Natural killer cell treated with Interleukin-12 subunit alpha and Interleukin-12 subunit beta and Interleukin-15 and Interleukin-18, amount 100 ng/mL, for 72 hours (primary cell): ENCODE data around the gene FIBP. TPM values are rescaled to one million over a fixed set of nuclear protein-coding genes. Genes with fewer than 3 reads are reported as not detected.

Experiments used
- total RNA-seq, 2 donors: library from RNA; stranded (reverse); gene quantifications; one replicate each; pipeline ENCODE4 v1.2.3, GENCODE V29; 2022

The FIBP gene
- total RNA-seq, 2 donors from 2014 or later = 76.6 to 157 TPM

Other genes starting within 250 kb of the FIBP start
- 10 to 100 TPM; 85.2 to 96.4 TPM for gene RELA, start 225.6 kb downstream of the FIBP start, total RNA-seq
- gene KAT5, start 176.2 kb downstream of the FIBP start, total RNA-seq = 10 to 100 TPM; 77.5 to 82.9 TPM
- gene RNASEH2C, start 167.7 kb downstream of the FIBP start, total RNA-seq = 100 to 1,000 TPM in 1 of 2 donors, 10 to 100 TPM in 1; 87.3 to 138 TPM
- 10 to 100 TPM; 15.8 to 25.4 TPM for gene AP5B1, start 107.5 kb downstream of the FIBP start, total RNA-seq
- not detected for gene OVOL1, start 101.4 kb downstream of the FIBP start, total RNA-seq
- 1 to 10 TPM in 1 of 2 donors, under 1 TPM in 1; 0.52 to 1.0 TPM for gene SNX32, start 54.5 kb downstream of the FIBP start, total RNA-seq
- 1,000 to 10,000 TPM; 1,401 to 1,644 TPM for gene CFL1, start 30.3 kb downstream of the FIBP start, total RNA-seq
- gene MUS81, start 28.0 kb downstream of the FIBP start, total RNA-seq = 100 to 1,000 TPM in 1 of 2 donors, 10 to 100 TPM in 1; 85.7 to 109 TPM
- 10 to 100 TPM in 1 of 2 donors, 1 to 10 TPM in 1; 7.5 to 10.6 TPM for gene EFEMP2, start 15.7 kb downstream of the FIBP start, total RNA-seq
- gene CTSW, start 8.6 kb downstream of the FIBP start, total RNA-seq = 100 to 1,000 TPM; 124 to 886 TPM
- gene CCDC85B, start 2.2 kb upstream of the FIBP start, total RNA-seq = 10 to 100 TPM; 44.6 to 89.8 TPM
- gene FOSL1, start 11.9 kb upstream of the FIBP start, total RNA-seq = 10 to 100 TPM in 1 of 2 donors, 1 to 10 TPM in 1; 7.9 to 18.1 TPM
- 10 to 100 TPM; 15.4 to 24.7 TPM for gene C11orf68, start 30.6 kb upstream of the FIBP start, total RNA-seq
- gene DRAP1, start 31.0 kb upstream of the FIBP start, total RNA-seq = 10 to 100 TPM; 88.5 to 95.6 TPM
- not detected for gene TSGA10IP, start 57.0 kb upstream of the FIBP start, total RNA-seq
- gene SART1, start 73.3 kb upstream of the FIBP start, total RNA-seq = 100 to 1,000 TPM in 1 of 2 donors, 10 to 100 TPM in 1; 72.9 to 107 TPM
- 10 to 100 TPM; 69.6 to 82.1 TPM for gene EIF1AD, start 113.7 kb upstream of the FIBP start, total RNA-seq
- 100 to 1,000 TPM; 190 to 376 TPM for gene BANF1, start 114.0 kb upstream of the FIBP start, total RNA-seq
- gene CST6, start 123.5 kb upstream of the FIBP start, total RNA-seq = under 1 TPM in 1 of 2 donors, not detected in 1; 0.52 TPM
- gene CATSPER1, start 138.0 kb upstream of the FIBP start, total RNA-seq = 1 to 10 TPM; 1.5 to 8.8 TPM
- not detected for gene GAL3ST3, start 160.7 kb upstream of the FIBP start, total RNA-seq
- gene SF3B2, start 163.9 kb upstream of the FIBP start, total RNA-seq = 100 to 1,000 TPM; 227 to 286 TPM
- 10 to 100 TPM; 64.3 to 73.3 TPM for gene PACS1, start 181.8 kb upstream of the FIBP start, total RNA-seq